GM21526 (cell line): ENCODE results near the gene ANKRD13A.
"Not testable (repeated sequence)": the region's sequence is repeated elsewhere in the genome, so short reads cannot be mapped to it uniquely, and the experiment has no call there.

ENCODE experiments used
- ATAC-seq: cut with Tn5 transposase; IDR thresholded peaks from one replicate; pipeline ENCODE4 v1.9.1; 2021; ENCODE audit warnings: moderate library complexity; ENCODE audit not compliant: unreplicated experiment, low FRiP score

ANKRD13A gene

GRCh38 chr12:109983432-109984142 is 15.6 kb upstream of the ANKRD13A start:
- no peak for ATAC-seq

- not testable (repeated sequence) for ATAC-seq
Observed at GRCh38 chr12:109986236-109986635, 13.0 kb upstream of the ANKRD13A start.

GRCh38 chr12:109987615-109988014 is 11.6 kb upstream of the ANKRD13A start:
- no peak for ATAC-seq

GRCh38 chr12:109988274-109988673 is 11.0 kb upstream of the ANKRD13A start:
- ATAC-seq, result no peak

DNA sequence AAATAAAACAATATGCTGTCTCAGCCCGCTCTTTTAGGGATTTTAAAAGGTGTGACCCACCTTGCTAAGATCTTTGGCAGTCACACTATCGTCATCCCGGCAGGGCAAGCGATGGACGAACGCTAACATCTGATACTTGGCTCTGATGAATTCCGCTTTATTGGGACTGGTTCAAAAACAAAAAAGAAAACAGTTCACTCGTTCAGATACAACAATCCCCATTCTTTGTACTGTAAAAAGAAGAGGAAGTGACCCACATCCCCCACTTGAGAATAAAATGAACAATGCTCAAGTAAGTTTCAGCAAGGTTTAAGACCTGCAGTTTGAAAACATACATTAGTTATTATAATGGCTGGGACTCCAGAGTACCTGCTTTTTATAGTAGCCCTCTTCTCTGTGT is 10.3 kb upstream of the ANKRD13A start:
- no peak for ATAC-seq

DNA sequence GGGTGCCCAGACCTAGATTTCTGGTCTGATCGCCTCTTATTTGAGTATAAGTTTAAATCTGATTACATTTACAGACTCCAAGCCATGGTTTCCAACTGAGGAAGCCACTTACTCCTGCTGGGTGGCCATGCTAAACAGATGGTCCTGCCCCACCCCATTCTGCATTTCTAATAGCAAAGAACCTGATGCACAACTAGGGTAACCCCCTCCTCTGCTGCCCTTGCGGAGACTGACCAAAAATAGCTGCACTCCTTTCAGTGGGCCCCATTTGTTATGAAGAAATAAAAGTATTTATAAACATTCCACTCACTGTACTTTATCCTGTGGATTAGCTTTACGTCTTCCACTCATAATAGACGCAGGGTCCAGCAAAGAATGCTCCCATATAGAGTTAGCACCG is 9.8 kb upstream of the ANKRD13A start:
- ATAC-seq, result no peak

- no peak for ATAC-seq
Observed at GRCh38 chr12:109991586-109991985, 7.6 kb upstream of the ANKRD13A start.

DNA sequence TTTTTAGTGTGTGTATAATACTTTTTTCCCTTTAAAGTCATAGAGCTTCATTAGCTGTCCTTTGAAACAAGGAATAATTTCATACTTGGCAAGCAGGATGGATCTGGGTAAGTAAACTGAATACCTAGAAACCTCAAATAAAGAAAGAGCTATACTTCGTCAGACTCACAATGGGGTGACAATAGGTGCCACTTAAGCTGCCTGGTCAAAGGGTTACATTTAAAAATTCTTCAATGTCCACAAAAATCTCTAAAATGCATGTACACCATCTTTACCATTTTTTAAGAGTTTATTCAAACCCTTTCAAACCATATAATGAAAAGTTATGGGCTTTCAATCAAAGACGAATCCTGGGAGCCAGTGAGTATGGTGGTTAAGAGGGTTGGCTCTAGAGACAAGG is 6.1 kb upstream of the ANKRD13A start:
- ATAC-seq, result no peak

GRCh38 chr12:109994401-109995175 is 4.6 kb upstream of the ANKRD13A start:
- ATAC-seq, result no peak

GRCh38 chr12:109995361-109995685 is 3.9 kb upstream of the ANKRD13A start:
- no peak for ATAC-seq

GRCh38 chr12:109995686-109996482 is 3.3 kb upstream of the ANKRD13A start, which contains the start of gene GIT2:
TSS of gene GIT2 (minus strand) at chr12:109996368. CDS start at chr12:109996224, 144 bp downstream.
- ATAC-seq, result peak; percentile 51

GRCh38 chr12:109996483-109996853 is 2.8 kb upstream of the ANKRD13A start:
- no peak for ATAC-seq

GRCh38 chr12:109997393-109997792 is 1.8 kb upstream of the ANKRD13A start:
- ATAC-seq, result no peak

DNA sequence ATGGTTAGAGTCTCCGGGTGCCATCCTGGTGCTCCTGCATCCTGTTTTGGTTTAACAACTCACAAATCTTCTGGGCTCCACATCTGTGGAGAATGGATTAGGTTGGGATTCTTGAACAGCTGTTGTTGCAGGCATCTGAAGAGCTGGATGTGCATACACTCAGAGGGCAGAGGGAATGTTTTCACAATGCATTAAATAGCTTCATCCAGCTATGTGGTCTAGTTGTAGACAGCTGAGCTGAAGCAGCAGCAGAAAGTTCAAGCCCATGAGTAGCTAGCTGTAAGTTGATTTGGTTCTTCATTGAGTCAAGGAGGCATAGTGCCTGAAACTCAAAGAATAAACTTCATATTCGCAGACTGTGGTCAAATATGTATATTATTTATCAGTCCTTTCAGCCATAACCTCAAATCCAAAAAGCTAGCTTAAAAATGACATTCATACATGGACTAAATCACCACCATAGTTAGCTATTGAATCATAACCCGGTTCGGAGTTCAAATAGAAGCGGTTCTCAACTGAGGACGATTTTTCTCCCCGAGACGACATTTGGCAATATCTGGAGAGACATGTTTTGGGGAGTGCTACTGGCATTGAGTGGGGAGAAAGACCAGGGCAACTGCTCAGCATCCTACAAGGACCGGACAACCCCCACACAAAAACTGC is 858 bp upstream of the ANKRD13A start:
- ATAC-seq, result no peak

- ATAC-seq, result no peak
Observed at GRCh38 chr12:109999649-109999971, 380 bp downstream of the ANKRD13A start.

GRCh38 chr12:109999983-110000505 is 814 bp downstream of the ANKRD13A start:
- no peak for ATAC-seq

DNA sequence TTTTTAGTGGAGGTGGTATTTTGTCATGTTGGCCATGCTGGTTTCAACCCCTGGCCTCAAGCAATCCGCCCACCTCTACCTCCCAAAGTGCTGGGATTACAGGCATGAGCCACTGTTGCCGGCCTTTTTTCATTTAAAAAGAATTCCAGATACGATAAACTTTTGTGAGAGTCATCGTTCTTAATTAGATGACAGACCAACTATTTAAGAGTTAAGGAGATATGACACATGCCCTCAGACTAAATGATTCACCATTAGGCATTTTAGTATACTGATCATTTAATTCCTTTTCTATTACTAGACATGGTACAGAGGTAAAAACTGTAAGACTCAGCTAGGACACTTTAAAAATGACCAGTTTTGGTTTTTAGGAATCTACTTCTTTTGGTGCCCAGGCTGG is 2.4 kb downstream of the ANKRD13A start:
- no peak for ATAC-seq

GRCh38 chr12:110002676-110003515 is 3.7 kb downstream of the ANKRD13A start:
- no peak for ATAC-seq

- ATAC-seq, result peak; percentile 54
Observed at GRCh38 chr12:110004598-110004997, 5.4 kb downstream of the ANKRD13A start.
